Measurements from ENCODE around the gene OSMR. TPM values are rescaled to one million over a fixed set of nuclear protein-coding genes. Genes with fewer than 3 reads are reported as not detected.

OSMR gene
- total RNA-seq, 2 donors from 2014 or later = 1.3 to 4.4 TPM

- no peak for DNase-seq
- Histone ChIP-seq H3K4me1 (ENCODE audit: control insufficient read depth, insufficient read depth, low read length) (no peaks in the 10 kb centered on the region), H3K36me3 (ENCODE audit: control insufficient read depth, insufficient read depth, low read length) (no peaks in the 10 kb centered on the region), H3K9ac (ENCODE audit: extremely low read depth, low read length, poor library complexity, severe bottlenecking) (no peak overlapping the region), H3K27me3 (ENCODE audit: control insufficient read depth, insufficient read depth, low read length, poor library complexity, severe bottlenecking) (no peaks in the 10 kb centered on the region), H3K4me3 (ENCODE audit: low read length) (no peak overlapping the region), H3K9me3 (ENCODE audit: control insufficient read depth, low read length) (no peaks in the 10 kb centered on the region), H3K27ac (ENCODE audit: low read depth, low read length) (no peak overlapping the region)
- Mint-ChIP-seq H3K4me3 (no peak overlapping the region), H3K27ac (no peak overlapping the region), H3K9me3 (no peaks in the 10 kb centered on the region), H3K4me1 (peaks cover 10% of the 10 kb centered on the region), H3K36me3 (ENCODE audit: low read depth) (no peaks in the 10 kb centered on the region), H3K27me3 (ENCODE audit: insufficient read depth) (peaks cover 6% of the 10 kb centered on the region)
- WGBS, 2 experiments (ENCODE audit: insufficient coverage in 1 of 2, insufficient read length in 1 of 2) = 86 to 88% methylated on average over 9 to 13 of the region's 13 CpGs
- TF ChIP-seq CTCF (conservative IDR thresholded peaks at IDR 0.05) = no peak
These were observed 46.0 kb upstream of the OSMR start for GRCh38 chr5:38799556-38800377.

DNA sequence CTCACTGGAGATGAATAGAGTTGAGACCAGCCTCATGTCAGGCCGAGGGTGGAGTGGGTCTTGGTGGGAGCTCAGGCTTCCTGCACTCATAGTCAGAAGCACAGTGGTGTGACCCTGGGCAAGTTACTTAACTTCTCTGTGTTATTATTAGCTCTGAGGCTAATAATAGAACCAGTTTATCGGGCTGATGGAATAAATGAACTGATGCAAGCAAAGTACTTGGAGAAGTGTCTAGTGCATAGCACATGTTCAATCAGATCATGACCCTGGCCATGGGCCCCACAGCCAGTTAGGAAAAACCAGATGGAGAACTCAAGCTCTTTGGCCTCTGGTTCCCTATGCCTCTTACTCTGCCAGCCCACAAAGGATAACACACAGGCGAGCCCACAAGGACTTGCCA, 45.3 kb upstream of the OSMR start:
- no peaks in the 10 kb centered on the region for H3K36me3 Mint-ChIP-seq (ENCODE audit: low read depth)
- Histone ChIP-seq H3K27ac (ENCODE audit: low read depth, low read length) (no peak overlapping the region), H3K36me3 (ENCODE audit: control insufficient read depth, insufficient read depth, low read length) (no peaks in the 10 kb centered on the region), H3K4me1 (ENCODE audit: control insufficient read depth, insufficient read depth, low read length) (no peaks in the 10 kb centered on the region), H3K4me3 (ENCODE audit: low read length) (no peak overlapping the region), H3K9me3 (ENCODE audit: control insufficient read depth, low read length) (no peaks in the 10 kb centered on the region), H3K9ac (ENCODE audit: extremely low read depth, low read length, poor library complexity, severe bottlenecking) (no peak overlapping the region), H3K27me3 (ENCODE audit: control insufficient read depth, insufficient read depth, low read length, poor library complexity, severe bottlenecking) (no peaks in the 10 kb centered on the region)
- DNase-seq = no peak
- TF ChIP-seq CTCF (conservative IDR thresholded peaks at IDR 0.05) = no peak
- peaks cover 10% of the 10 kb centered on the region for H3K4me1 Mint-ChIP-seq
- peaks cover 6% of the 10 kb centered on the region for H3K27me3 Mint-ChIP-seq (ENCODE audit: insufficient read depth)
- no peak overlapping the region for H3K27ac Mint-ChIP-seq
- WGBS, 2 experiments (ENCODE audit: insufficient coverage in 1 of 2, insufficient read length in 1 of 2) = 81 to 86% methylated on average over 3 of the region's 3 CpGs
- H3K4me3 Mint-ChIP-seq = no peak overlapping the region
- H3K9me3 Mint-ChIP-seq = no peaks in the 10 kb centered on the region

- no peak for TF ChIP-seq CTCF (conservative IDR thresholded peaks at IDR 0.05)
- Mint-ChIP-seq H3K27ac (no peak overlapping the region), H3K36me3 (ENCODE audit: low read depth) (no peaks in the 10 kb centered on the region), H3K4me3 (no peak overlapping the region), H3K9me3 (no peaks in the 10 kb centered on the region), H3K27me3 (ENCODE audit: insufficient read depth) (peaks cover 3% of the 10 kb centered on the region), H3K4me1 (peaks cover 10% of the 10 kb centered on the region)
- Histone ChIP-seq H3K27ac (ENCODE audit: low read depth, low read length) (no peak overlapping the region), H3K36me3 (ENCODE audit: control insufficient read depth, insufficient read depth, low read length) (no peaks in the 10 kb centered on the region), H3K4me3 (ENCODE audit: low read length) (no peak overlapping the region), H3K27me3 (ENCODE audit: control insufficient read depth, insufficient read depth, low read length, poor library complexity, severe bottlenecking) (no peaks in the 10 kb centered on the region), H3K9ac (ENCODE audit: extremely low read depth, low read length, poor library complexity, severe bottlenecking) (no peak overlapping the region), H3K9me3 (ENCODE audit: control insufficient read depth, low read length) (no peaks in the 10 kb centered on the region), H3K4me1 (ENCODE audit: control insufficient read depth, insufficient read depth, low read length) (no peaks in the 10 kb centered on the region)
- WGBS, 2 experiments (ENCODE audit: insufficient coverage in 1 of 2, insufficient read length in 1 of 2) = 98 to 100% methylated on average over 1 to 4 of the region's 4 CpGs
- DNase-seq = no peak
These were observed 43.7 kb upstream of the OSMR start for GRCh38 chr5:38802125-38802524.
